OCI-LY1 (cell line): ENCODE measurements around the gene ZCCHC17.

ENCODE experiments used
- CTCF ChIP-seq: fragments of 200-600 bp; sonication (generic), shearing (Covaris generic); IDR thresholded peaks from 2 replicates; pipeline ENCODE4 v1.5.1; 2017; ENCODE audit warnings: mild to moderate bottlenecking, antibody characterized with exemption, low read length, moderate library complexity, mixed read lengths
- EZH2 ChIP-seq: fragments of 200-600 bp; sonication (generic), shearing (Covaris generic); IDR thresholded peaks from 2 replicates; pipeline ENCODE4 v1.8.0; 2017; ENCODE audit warnings: borderline replicate concordance, mixed run types, mild to moderate bottlenecking, antibody characterized with exemption, low read length, moderate library complexity, mixed read lengths

GRCh38 chr1:31370021-31370420 lies 73.2 kb downstream of the ZCCHC17 start:
- TF ChIP-seq EZH2, result no peak
- no peak for TF ChIP-seq CTCF
